Adrenal gland (tissue), 5 donors: ENCODE data around the gene BEND7.
A peak's percentile ranks its signal among the peaks of the same experiment; 100 is the strongest.

ENCODE experiments used
- POLR2A ChIP-seq, 2 donors: fragments of 450-650 bp; IDR thresholded peaks; one replicate each; pipeline ENCODE4 v1.6.1; 2017; ENCODE audit warnings: antibody characterized with exemption in 2 of 2, mild to moderate bottlenecking in 2 of 2, moderate library complexity in 1 of 2
- TF ChIP-seq, protein P1 (sequence below), 6 experiments: fragments of 450-650 bp in 4 of 6; fragments of 200-600 bp in 2 of 6; sonication (generic) in 1 of 6; IDR thresholded peaks; 1 replicate in 5 of 6; 2 replicates in 1 of 6; pipeline versions ENCODE4 v1.5.1 to v1.8.0; 2016 to 2021; ENCODE audit warnings: antibody characterized with exemption in 6 of 6, mild to moderate bottlenecking in 2 of 6, moderate library complexity in 1 of 6
- donor health status: DM: no; HTN: no; CAD: no.

DNA sequence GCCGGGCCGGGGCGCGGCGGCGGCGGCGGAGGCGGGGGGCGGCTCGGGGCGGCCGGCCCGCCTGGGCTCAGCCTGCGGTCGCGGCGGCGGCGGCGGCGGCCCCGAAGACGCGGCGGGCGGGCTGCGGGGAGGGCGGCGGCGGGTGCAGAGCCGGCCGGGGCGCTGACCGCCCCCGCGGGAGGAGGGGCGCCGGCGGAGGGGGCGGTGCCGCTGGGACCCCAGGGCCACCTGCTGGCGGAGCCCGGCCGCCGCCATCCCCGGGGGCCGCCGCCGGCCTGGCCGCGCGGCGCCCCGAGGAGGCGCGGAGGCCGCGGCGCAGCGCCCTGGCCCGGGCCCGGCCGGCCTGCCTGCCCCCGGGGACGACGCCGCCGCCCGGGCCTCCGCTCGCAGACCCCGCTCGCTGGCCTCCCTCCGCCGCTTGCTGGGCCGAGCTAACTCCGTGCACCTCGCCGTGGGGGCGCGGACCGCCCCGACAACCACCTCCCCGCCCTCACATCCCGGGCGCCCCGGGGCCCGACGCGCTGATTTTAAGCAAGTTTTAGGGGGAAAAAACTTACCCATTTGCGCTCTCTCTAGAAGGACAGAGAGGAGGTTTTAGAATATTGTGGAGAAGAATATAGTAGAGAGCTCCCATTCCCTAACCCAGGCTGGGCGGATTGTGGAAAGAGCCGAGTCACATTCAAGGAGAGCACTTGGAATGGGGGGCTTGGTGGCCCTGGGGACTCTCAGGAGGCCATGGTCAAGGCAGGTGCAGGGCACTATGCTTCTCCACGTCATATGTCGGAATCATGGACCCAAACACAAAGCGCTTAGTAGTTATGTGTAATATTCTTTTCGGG, at the start of gene BEND7:
- TF ChIP-seq, protein P1, sequence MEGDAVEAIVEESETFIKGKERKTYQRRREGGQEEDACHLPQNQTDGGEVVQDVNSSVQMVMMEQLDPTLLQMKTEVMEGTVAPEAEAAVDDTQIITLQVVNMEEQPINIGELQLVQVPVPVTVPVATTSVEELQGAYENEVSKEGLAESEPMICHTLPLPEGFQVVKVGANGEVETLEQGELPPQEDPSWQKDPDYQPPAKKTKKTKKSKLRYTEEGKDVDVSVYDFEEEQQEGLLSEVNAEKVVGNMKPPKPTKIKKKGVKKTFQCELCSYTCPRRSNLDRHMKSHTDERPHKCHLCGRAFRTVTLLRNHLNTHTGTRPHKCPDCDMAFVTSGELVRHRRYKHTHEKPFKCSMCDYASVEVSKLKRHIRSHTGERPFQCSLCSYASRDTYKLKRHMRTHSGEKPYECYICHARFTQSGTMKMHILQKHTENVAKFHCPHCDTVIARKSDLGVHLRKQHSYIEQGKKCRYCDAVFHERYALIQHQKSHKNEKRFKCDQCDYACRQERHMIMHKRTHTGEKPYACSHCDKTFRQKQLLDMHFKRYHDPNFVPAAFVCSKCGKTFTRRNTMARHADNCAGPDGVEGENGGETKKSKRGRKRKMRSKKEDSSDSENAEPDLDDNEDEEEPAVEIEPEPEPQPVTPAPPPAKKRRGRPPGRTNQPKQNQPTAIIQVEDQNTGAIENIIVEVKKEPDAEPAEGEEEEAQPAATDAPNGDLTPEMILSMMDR (IDR thresholded peaks at IDR 0.05): no peak
- TF ChIP-seq POLR2A (IDR thresholded peaks at IDR 0.05): peak in 1 of 2 donors; percentile 17
